ENCODE data around the gene PPP1CA.
"Not testable (repeated sequence)": the region's sequence is repeated elsewhere in the genome, so short reads cannot be mapped to it uniquely, and the experiment has no call there.

Gene PPP1CA

DNA sequence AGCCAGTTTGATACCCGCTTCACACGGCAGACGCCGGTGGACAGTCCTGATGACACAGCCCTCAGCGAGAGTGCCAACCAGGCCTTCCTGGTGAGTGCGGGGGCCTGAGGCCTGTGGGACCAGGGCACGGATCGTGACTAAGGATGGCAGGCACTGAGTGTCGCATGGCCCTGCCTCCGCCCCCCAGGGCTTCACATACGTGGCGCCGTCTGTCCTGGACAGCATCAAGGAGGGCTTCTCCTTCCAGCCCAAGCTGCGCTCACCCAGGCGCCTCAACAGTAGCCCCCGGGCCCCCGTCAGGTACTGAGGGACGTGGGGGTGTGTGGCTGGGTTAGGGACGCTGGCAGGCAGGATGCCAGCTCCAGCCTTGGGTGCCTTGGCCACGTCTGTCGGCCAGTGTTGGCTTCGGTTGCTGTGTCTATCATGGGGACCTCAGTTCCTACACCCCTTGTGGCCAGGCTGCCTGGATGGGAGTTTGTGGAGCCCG lies 32.8 kb upstream of the PPP1CA start:
- no peak overlapping the region for H3K27ac ChIP-seq (ENCODE audit: low read length)
- WGBS (ENCODE audit: insufficient coverage, insufficient read length), result no CpG with 5 or more reads among the region's 23 CpGs
- H3K27me3 ChIP-seq (ENCODE audit: control insufficient read depth, insufficient read depth, low read length), result no peaks in the 10 kb centered on the region
- H3K9me3 ChIP-seq (ENCODE audit: control insufficient read depth, insufficient read depth, low read length), result no peaks in the 10 kb centered on the region
- H3K4me1 ChIP-seq (ENCODE audit: control insufficient read depth, insufficient read depth, low read length), result peaks cover 6% of the 10 kb centered on the region; the same call in 1 of the 2 replicates
- H3K4me3 ChIP-seq (ENCODE audit: low read length), result no peak overlapping the region
- H3K36me3 ChIP-seq (ENCODE audit: control insufficient read depth, insufficient read depth, low read length), result peaks cover 26% of the 10 kb centered on the region
- DNase-seq (ENCODE audit: low read depth, low spot score), result no peak

DNA sequence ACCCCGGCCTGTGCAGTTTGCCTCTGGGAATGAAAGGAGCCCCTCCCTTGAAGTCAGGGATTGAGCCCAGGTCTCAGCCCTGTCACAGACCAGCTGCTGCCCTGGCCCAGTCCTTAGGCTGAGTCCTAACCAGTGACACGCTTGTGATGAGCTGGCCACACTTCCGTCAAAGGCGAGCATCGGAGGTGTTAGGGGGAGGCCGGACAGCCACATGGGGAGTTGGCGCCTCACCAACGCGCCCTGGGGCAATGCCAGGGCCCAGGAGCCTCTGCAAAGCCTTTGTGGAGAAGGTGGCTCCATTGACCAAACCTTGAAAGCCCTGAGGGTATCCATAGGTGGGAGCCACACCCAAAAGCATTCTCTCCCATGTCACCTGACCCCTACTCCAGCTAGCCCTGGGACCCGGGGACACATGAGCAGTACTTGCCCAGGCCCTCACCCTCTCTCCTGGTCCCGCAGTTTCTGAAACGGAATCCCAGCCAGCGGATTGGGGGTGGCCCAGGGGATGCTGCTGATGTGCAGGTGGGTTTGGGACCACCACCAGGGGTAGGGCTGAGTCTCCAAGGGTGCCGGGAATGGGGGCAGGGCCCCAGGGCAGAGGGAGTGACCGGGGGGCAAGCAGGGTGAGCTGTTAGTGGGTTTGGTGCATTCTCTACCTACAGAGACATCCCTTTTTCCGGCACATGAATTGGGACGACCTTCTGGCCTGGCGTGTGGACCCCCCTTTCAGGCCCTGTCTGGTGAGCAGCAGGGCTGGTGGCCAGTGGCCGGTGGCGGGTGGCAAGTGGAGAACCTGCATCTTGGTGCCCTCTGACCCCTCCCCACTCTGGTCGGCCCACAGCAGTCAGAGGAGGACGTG lies 32.1 kb upstream of the PPP1CA start:
- H3K27ac ChIP-seq (ENCODE audit: low read length), result no peak overlapping the region
- no peak overlapping the region for H3K4me3 ChIP-seq (ENCODE audit: low read length)
- H3K27me3 ChIP-seq (ENCODE audit: control insufficient read depth, insufficient read depth, low read length), result no peaks in the 10 kb centered on the region
- peaks cover 26% of the 10 kb centered on the region for H3K36me3 ChIP-seq (ENCODE audit: control insufficient read depth, insufficient read depth, low read length)
- DNase-seq (ENCODE audit: low read depth, low spot score), result no peak
- H3K9me3 ChIP-seq (ENCODE audit: control insufficient read depth, insufficient read depth, low read length), result no peaks in the 10 kb centered on the region
- WGBS (ENCODE audit: insufficient coverage, insufficient read length), result no CpG with 5 or more reads among the region's 22 CpGs
- H3K4me1 ChIP-seq (ENCODE audit: control insufficient read depth, insufficient read depth, low read length), result peaks cover 8% of the 10 kb centered on the region; the same call in 1 of the 2 replicates

DNA sequence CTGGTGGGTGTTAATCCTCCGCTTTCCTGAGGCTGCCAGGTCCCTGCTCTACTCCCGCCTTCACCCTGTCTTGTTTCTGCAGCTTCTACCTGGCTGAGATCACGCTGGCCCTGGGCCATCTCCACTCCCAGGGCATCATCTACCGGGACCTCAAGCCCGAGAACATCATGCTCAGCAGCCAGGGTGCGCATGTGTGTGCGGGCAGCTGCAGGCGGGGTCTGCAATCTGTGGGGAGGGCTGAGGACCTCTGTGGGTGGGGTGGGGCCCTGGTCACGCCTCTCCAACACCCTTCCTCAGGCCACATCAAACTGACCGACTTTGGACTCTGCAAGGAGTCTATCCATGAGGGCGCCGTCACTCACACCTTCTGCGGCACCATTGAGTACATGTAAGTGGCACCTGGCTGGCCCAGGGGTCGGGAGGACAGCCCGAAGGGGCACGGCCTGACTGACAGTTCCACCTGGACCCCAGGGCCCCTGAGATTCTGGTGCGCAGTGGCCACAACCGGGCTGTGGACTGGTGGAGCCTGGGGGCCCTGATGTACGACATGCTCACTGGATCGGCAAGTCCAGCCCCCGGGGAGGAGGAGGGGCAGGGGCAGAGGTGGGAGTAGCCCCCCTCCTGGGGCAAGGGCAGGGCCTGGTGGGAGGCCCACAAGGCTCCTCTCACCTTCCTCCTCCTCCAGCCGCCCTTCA lies 31.1 kb upstream of the PPP1CA start:
- H3K9me3 ChIP-seq (ENCODE audit: control insufficient read depth, insufficient read depth, low read length), result no peaks in the 10 kb centered on the region
- peaks cover 8% of the 10 kb centered on the region; the same call in 1 of the 2 replicates for H3K4me1 ChIP-seq (ENCODE audit: control insufficient read depth, insufficient read depth, low read length)
- no peaks in the 10 kb centered on the region for H3K27me3 ChIP-seq (ENCODE audit: control insufficient read depth, insufficient read depth, low read length)
- no peak overlapping the region for H3K27ac ChIP-seq (ENCODE audit: low read length)
- no peak for DNase-seq (ENCODE audit: low read depth, low spot score)
- H3K36me3 ChIP-seq (ENCODE audit: control insufficient read depth, insufficient read depth, low read length), result peaks cover 22% of the 10 kb centered on the region
- whole genome bisulfite sequencing (ENCODE audit: insufficient coverage, insufficient read length), result no CpG with 5 or more reads among the region's 22 CpGs
- H3K4me3 ChIP-seq (ENCODE audit: low read length), result no peak overlapping the region

DNA sequence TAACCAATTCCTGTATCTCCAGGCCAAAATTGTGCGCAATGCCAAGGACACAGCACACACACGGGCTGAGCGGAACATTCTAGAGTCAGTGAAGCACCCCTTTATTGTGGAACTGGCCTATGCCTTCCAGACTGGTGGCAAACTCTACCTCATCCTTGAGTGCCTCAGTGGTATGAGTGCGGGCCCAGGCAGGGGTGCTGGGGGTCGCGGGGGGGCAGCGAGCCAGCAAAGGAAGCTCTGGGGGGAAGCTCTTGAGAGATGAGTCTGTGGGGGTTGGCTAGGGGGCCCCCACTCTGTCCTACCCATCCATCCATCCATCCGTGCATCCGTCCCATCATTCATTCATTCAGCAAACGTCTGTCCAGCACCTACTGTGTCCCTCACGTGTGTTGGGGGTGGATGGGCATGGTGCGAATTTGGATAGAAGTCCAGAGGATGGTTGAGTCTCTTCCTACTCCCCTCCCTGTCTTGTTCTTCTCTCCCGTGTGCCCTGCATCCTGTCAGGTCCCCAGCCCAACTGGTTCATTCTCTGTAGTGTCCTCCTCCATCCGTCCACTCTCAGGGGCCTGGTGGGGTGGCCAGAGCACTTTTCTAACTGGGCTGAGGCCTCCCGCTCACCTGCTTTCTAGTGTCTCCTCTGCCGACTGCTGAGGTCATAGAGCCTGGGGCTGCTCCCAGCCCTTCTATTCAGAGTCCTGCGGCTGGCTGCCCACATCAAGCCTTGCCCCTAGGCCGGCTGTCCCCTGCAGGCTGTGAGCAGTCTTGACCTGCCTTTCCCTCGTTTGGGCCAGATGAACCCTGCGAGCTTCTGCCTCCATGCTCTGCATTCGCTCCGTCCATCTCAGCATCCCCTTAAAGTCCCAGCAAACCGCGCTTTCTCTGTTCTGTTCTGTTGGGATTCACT lies 29.9 kb upstream of the PPP1CA start:
- Histone ChIP-seq H3K4me1 (ENCODE audit: control insufficient read depth, insufficient read depth, low read length) (peaks cover 5% of the 10 kb centered on the region; the same call in 1 of the 2 replicates), H3K27me3 (ENCODE audit: control insufficient read depth, insufficient read depth, low read length) (no peaks in the 10 kb centered on the region), H3K4me3 (ENCODE audit: low read length) (no peak overlapping the region), H3K9me3 (ENCODE audit: control insufficient read depth, insufficient read depth, low read length) (no peaks in the 10 kb centered on the region), H3K27ac (ENCODE audit: low read length) (no peak overlapping the region), H3K36me3 (ENCODE audit: control insufficient read depth, insufficient read depth, low read length) (peaks cover 22% of the 10 kb centered on the region)
- DNase-seq (ENCODE audit: low read depth, low spot score), result no peak
- no CpG with 5 or more reads among the region's 24 CpGs for WGBS (ENCODE audit: insufficient coverage, insufficient read length)

DNA sequence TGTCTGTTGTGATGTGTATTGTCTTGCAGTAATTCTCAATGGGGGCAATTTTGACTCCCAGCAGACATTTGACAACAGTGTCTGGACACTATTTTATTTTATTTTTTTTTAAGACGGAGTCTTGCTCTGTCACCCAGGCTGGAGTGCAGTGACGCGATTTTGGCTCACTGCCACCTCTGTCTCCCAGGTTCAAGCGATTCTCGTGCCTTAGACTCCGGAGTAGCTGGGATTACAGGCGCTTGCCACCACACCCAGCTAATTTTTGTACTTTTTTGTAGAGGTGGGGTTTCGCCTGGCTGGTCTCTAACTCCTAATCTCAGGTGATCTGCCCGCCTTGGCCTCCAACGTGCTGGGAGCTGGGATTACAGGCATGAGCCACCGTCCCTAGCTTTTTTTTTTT lies 28.1 kb upstream of the PPP1CA start:
- WGBS (ENCODE audit: insufficient coverage, insufficient read length), result no CpG with 5 or more reads among the region's 11 CpGs
- Histone ChIP-seq H3K27ac (ENCODE audit: low read length) (no peak overlapping the region), H3K9me3 (ENCODE audit: control insufficient read depth, insufficient read depth, low read length) (no peaks in the 10 kb centered on the region), H3K4me3 (ENCODE audit: low read length) (no peak overlapping the region), H3K4me1 (ENCODE audit: control insufficient read depth, insufficient read depth, low read length) (peaks cover 2% of the 10 kb centered on the region; the same call in 1 of the 2 replicates), H3K36me3 (ENCODE audit: control insufficient read depth, insufficient read depth, low read length) (peaks cover 22% of the 10 kb centered on the region), H3K27me3 (ENCODE audit: control insufficient read depth, insufficient read depth, low read length) (no peaks in the 10 kb centered on the region)
- no peak for DNase-seq (ENCODE audit: low read depth, low spot score)

DNA sequence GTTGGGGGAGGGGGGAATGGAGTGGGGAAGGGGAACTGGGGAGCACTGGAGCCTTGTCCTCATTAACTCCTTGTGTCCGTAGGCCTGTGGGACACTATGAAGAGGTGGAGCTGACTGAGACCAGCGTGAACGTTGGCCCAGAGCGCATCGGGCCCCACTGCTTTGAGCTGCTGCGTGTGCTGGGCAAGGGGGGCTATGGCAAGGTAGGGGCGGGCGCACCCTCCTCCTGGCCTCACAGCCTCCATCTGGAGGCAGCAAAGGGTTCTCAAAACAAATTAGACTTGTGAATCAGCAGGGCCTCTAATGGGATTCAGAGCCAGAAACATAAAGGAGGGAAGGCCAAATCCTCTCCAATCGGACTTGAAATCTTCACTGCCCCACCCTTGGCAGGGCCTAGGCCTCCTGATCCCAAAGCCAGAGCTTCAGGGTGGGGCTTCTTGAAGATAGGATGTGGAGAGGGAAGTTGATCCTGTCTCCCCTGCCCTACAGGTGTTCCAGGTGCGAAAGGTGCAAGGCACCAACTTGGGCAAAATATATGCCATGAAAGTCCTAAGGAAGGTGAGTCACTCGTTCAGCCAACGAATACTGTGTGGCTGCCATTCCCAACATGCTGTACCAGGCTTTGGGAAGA lies 27.5 kb upstream of the PPP1CA start:
- H3K27ac ChIP-seq (ENCODE audit: low read length), result no peak overlapping the region

DNA sequence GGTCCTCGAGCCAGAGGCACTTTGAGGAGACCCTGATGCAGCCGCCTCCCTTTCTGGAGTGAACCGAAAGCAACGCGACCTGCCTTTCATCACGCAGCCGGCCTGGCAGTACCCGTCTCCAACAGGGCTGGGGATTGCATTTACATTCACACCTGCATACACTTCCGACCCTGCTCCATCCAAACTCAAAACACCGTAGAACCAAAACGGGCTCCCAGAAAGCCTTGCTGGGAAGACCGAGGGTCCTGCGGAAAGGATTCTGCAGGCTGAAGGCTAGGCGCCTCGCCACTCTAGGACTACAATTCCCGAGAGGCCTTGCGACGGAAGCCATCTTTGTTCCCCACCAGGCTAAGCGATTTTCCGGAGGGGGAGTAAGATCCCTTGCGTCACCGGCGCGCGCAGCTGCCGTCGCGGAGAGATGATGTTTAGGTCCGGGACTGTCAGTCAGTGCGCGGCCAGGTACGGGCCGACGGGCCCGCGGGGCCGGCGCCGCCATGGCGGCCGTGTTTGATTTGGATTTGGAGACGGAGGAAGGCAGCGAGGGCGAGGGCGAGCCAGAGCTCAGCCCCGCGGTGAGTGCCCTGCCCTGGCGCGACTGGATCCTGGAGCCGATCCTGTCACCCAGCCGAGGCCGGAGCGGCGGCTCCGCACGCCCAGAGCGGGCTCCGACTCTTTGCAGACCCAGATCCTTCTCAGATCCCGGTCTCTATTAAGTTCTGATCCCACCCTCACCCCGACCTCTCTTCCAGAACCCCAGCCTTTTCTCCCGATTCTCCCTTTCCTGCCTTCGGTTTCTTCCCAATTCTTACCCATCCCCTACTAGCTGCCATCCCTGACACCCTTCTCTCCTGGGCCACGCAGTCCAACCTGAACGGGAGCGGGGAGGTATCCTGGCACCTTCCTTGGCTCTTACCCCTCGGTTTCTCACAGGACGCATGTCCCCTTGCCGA lies 26.7 kb upstream of the PPP1CA start, which contains the start of gene RPS6KB2:
Gene RPS6KB2 (plus strand): TSS at position 443 of the 950 bp plus-strand sequence. CDS start 52 bp downstream, at position 495.
- Histone ChIP-seq H3K9me3 (ENCODE audit: control insufficient read depth, insufficient read depth, low read length) (no peaks in the 10 kb centered on the region), H3K27ac (ENCODE audit: low read length) (no peak within 1 kb of the TSS), H3K36me3 (ENCODE audit: control insufficient read depth, insufficient read depth, low read length) (peaks cover 12% of the 10 kb centered on the region), H3K4me1 (ENCODE audit: control insufficient read depth, insufficient read depth, low read length) (peaks cover 2% of the 10 kb centered on the region; the same call in 1 of the 2 replicates), H3K4me3 (ENCODE audit: low read length) (peak within 1 kb of the TSS; percentile 91), H3K27me3 (ENCODE audit: control insufficient read depth, insufficient read depth, low read length) (no peaks in the 10 kb centered on the region)
- DNase-seq (ENCODE audit: low read depth, low spot score), result peak; percentile 98
- WGBS (ENCODE audit: insufficient coverage, insufficient read length), result no CpG with 5 or more reads among the region's 68 CpGs

More for the DNA sequence above, 27.5 kb upstream of the PPP1CA start:
- no CpG with 5 or more reads among the region's 12 CpGs for WGBS (ENCODE audit: insufficient coverage, insufficient read length)
- DNase-seq (ENCODE audit: low read depth, low spot score), result no peak
- Histone ChIP-seq H3K36me3 (ENCODE audit: control insufficient read depth, insufficient read depth, low read length) (peaks cover 17% of the 10 kb centered on the region), H3K4me3 (ENCODE audit: low read length) (peak overlapping the region; percentile 91; the same call in 1 of the 2 replicates), H3K4me1 (ENCODE audit: control insufficient read depth, insufficient read depth, low read length) (peaks cover 2% of the 10 kb centered on the region; the same call in 1 of the 2 replicates), H3K9me3 (ENCODE audit: control insufficient read depth, insufficient read depth, low read length) (no peaks in the 10 kb centered on the region), H3K27me3 (ENCODE audit: control insufficient read depth, insufficient read depth, low read length) (no peaks in the 10 kb centered on the region)

DNA sequence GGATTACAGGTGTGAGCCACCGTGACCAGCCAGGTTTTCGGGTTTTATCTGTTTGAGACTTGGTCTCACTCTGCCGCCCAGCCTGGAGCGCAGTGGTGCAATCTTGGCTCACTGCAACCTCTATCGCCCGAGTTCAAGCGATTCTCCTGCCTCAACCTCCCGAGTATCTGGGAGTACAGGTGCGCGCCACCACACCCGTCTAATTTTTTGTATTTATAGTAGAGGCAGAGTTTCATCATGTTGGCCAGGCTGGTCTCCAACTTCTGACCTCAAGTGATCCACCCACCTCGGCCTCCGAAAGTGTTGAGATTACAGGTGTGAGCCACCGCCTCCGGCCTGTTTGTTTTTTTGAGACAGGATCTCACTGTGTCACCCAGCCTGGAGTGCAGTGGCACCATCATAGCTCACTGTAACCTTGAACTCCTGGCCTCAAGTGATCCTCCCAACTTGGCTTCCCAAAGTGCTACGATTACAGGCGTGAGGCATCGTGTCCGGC lies 25.8 kb upstream of the PPP1CA start:
- not testable (repeated sequence) for H3K4me1 ChIP-seq (ENCODE audit: control insufficient read depth, insufficient read depth, low read length); H3K36me3 ChIP-seq (ENCODE audit: control insufficient read depth, insufficient read depth, low read length); DNase-seq (ENCODE audit: low read depth, low spot score); H3K27ac ChIP-seq (ENCODE audit: low read length); H3K27me3 ChIP-seq (ENCODE audit: control insufficient read depth, insufficient read depth, low read length); H3K9me3 ChIP-seq (ENCODE audit: control insufficient read depth, insufficient read depth, low read length); H3K4me3 ChIP-seq (ENCODE audit: low read length)
- WGBS (ENCODE audit: insufficient coverage, insufficient read length), result no CpG with 5 or more reads among the region's 19 CpGs

Data from iPS DF 6.9 (cell line).